HepG2 (cell line): ENCODE data around the gene HMGCR. TPM values are rescaled to one million over a fixed set of nuclear protein-coding genes. Genes with fewer than 3 reads are reported as not detected.

Experiments
- CREB1 ChIP-seq, 2 experiments: fragments of 450-650 bp in 1 of 2; IDR thresholded peaks; 2 replicates each; pipeline ENCODE4 v1.6.1; 2016 to 2017; ENCODE audit warnings: control low read depth in 1 of 2, mild to moderate bottlenecking in 1 of 2, missing compliant biosample characterization in 1 of 2, missing genetic modification characterization in 1 of 2
- DPF2 ChIP-seq: sonication (generic); formaldehyde crosslinking; IDR thresholded peaks from 2 replicates; pipeline ENCODE4 v1.4.0; 2020; ENCODE audit warnings: mild to moderate bottlenecking, low read depth, missing genetic modification reagents, borderline replicate concordance
- GABPA ChIP-seq, 2 experiments: IDR thresholded peaks; 2 replicates each; pipeline ENCODE4 v1.6.1; 2011 to 2016; ENCODE audit warnings: low read depth in 2 of 2, low read length in 1 of 2, missing biosample characterization in 1 of 2, missing genetic modification characterization in 1 of 2
- GPN1 ChIP-seq: sonication (generic); formaldehyde crosslinking; IDR thresholded peaks from 2 replicates; pipeline ENCODE4 v1.5.1; 2020; ENCODE audit warnings: missing genetic modification reagents, borderline replicate concordance
- HES4 ChIP-seq: sonication (generic); formaldehyde crosslinking; IDR thresholded peaks from 2 replicates; pipeline ENCODE4 v1.9.0; 2021; ENCODE audit warnings: mild to moderate bottlenecking, missing genetic modification reagents, borderline replicate concordance
- NFATC3 ChIP-seq: sonication (generic); formaldehyde crosslinking; IDR thresholded peaks from 2 replicates; pipeline ENCODE4 v1.5.1; 2020; ENCODE audit warnings: mild to moderate bottlenecking, missing genetic modification reagents
- NR2F1 ChIP-seq, 2 experiments: fragments of 450-650 bp in 1 of 2; formaldehyde crosslinking in 1 of 2; IDR thresholded peaks; 2 replicates each; pipeline versions ENCODE4 v1.5.0 to v1.6.1; 2016 to 2020; ENCODE audit warnings: mild to moderate bottlenecking in 1 of 2, missing compliant biosample characterization in 1 of 2, missing genetic modification reagents in 1 of 2, moderate library complexity in 1 of 2
- POGZ ChIP-seq: sonication (generic); formaldehyde crosslinking; IDR thresholded peaks from 2 replicates; pipeline ENCODE4 v1.4.0; 2020; ENCODE audit warnings: mild to moderate bottlenecking, missing genetic modification reagents
- SOX6 ChIP-seq, 2 experiments: fragments of 450-650 bp in 1 of 2; sonication (generic) in 1 of 2; formaldehyde crosslinking in 1 of 2; IDR thresholded peaks; 2 replicates each; pipeline versions ENCODE4 v1.4.0 to v1.6.1; 2017 to 2020; ENCODE audit warnings: antibody characterized with exemption in 1 of 2, mild to moderate bottlenecking in 1 of 2, missing genetic modification reagents in 1 of 2
- TARDBP ChIP-seq: sonication (generic); formaldehyde crosslinking; IDR thresholded peaks from 2 replicates; pipeline ENCODE4 v1.8.0; 2022; ENCODE audit warnings: mild to moderate bottlenecking, missing genetic modification reagents
- TBX2 ChIP-seq: sonication (generic); formaldehyde crosslinking; IDR thresholded peaks from 2 replicates; pipeline ENCODE4 v1.5.0; 2020; ENCODE audit warnings: missing genetic modification reagents, mild to moderate bottlenecking, borderline replicate concordance
- TCF7 ChIP-seq: sonication (generic); IDR thresholded peaks from 2 replicates; pipeline ENCODE4 v1.6.1; 2016; ENCODE audit warnings: antibody characterized with exemption, low read depth
- ZBTB40 ChIP-seq, 2 experiments: fragments of 450-650 bp in 1 of 2; sonication (generic) in 1 of 2; formaldehyde crosslinking in 1 of 2; IDR thresholded peaks; 2 replicates each; pipeline versions ENCODE4 v1.6.1 to v1.8.0; 2016 to 2022; ENCODE audit warnings: antibody characterized with exemption in 1 of 2, mild to moderate bottlenecking in 1 of 2, missing genetic modification reagents in 1 of 2
- ZFX ChIP-seq: sonication (generic); formaldehyde crosslinking; IDR thresholded peaks from 2 replicates; pipeline ENCODE4 v1.4.0; 2020; ENCODE audit warnings: mild to moderate bottlenecking, low read depth, missing genetic modification reagents, moderate library complexity
- ZKSCAN5 ChIP-seq: sonication (generic); formaldehyde crosslinking; IDR thresholded peaks from 2 replicates; pipeline ENCODE4 v1.5.1; 2020; ENCODE audit warnings: mild to moderate bottlenecking, missing genetic modification reagents
- ZMYM2 ChIP-seq: sonication (generic); formaldehyde crosslinking; IDR thresholded peaks from 2 replicates; pipeline ENCODE4 v1.8.0; 2022; ENCODE audit warnings: mild to moderate bottlenecking, missing genetic modification reagents
- ZNF326 ChIP-seq: sonication (generic); formaldehyde crosslinking; IDR thresholded peaks from 2 replicates; pipeline ENCODE4 v1.4.0; 2020; ENCODE audit warnings: missing genetic modification reagents, borderline replicate concordance
- ZNF34 ChIP-seq: sonication (generic); formaldehyde crosslinking; IDR thresholded peaks from 2 replicates; pipeline ENCODE4 v1.4.0; 2020; ENCODE audit warnings: mild to moderate bottlenecking, missing genetic modification reagents, borderline replicate concordance
- ZNF607 ChIP-seq: sonication (generic); formaldehyde crosslinking; IDR thresholded peaks from 2 replicates; pipeline ENCODE4 v1.5.1; 2020; ENCODE audit warnings: missing genetic modification reagents, mild to moderate bottlenecking, borderline replicate concordance
- polyA plus RNA-seq, 8 experiments: library from polyadenylated mRNA; depleted of rRNA in 3 of 8; stranded (reverse) in 7 of 8; unstranded in 1 of 8; fragments of >200 nt; fragmentation: Illumina TruSeq in 4 of 8; extraction: Trizol in 4 of 8; gene quantifications; 2 replicates each; pipeline versions ENCODE4 v1.2.1 to v1.2.3, GENCODE V29; 2011 to 2016; ENCODE audit warnings: low read depth in 4 of 8, missing spikeins in 1 of 8, mixed read lengths in 1 of 8; ENCODE audit not compliant: insufficient read depth in 1 of 8
- total RNA-seq, 5 experiments: library from RNA; depleted of rRNA; stranded (reverse); fragments of >200 nt; fragmentation: Illumina TruSeq; extraction: Trizol; gene quantifications; 2 replicates each; pipeline ENCODE4 v1.2.3, GENCODE V29; 2016; ENCODE audit warnings: low read depth in 1 of 5

The HMGCR gene
- total and polyA plus RNA-seq, 2 of the 13 experiments (the other 11 are each of a cell fraction or from before 2014, with no cell fraction given): 43.0 to 144 TPM

- 0 out of 4 replicates have a peak, but pooled peaks of 1 of the 2 experiments have one; percentile 16 for TF ChIP-seq NR2F1 (CRISPR knock-in tag; IDR thresholded peaks at IDR 0.05)
- TF ChIP-seq ZMYM2: no peak
- no peak for TF ChIP-seq ZBTB40 (IDR thresholded peaks at IDR 0.05)
- no peak for TF ChIP-seq ZBTB40 (CRISPR knock-in tag; IDR thresholded peaks at IDR 0.05)
- no peak for TF ChIP-seq ZKSCAN5 (CRISPR knock-in tag)
- no peak; the same call in 1 of the 2 replicates for TF ChIP-seq NFATC3
- peak; percentile 64 for TF ChIP-seq ZFX (CRISPR knock-in tag)
- TF ChIP-seq DPF2: no peak
- peak; percentile 88 for TF ChIP-seq TARDBP (CRISPR knock-in tag)
- TF ChIP-seq GABPA (IDR thresholded peaks at IDR 0.05; ENCODE audit: low read depth, low read length): no peak
- TF ChIP-seq GABPA (CRISPR knock-in tag; IDR thresholded peaks at IDR 0.05; ENCODE audit: low read depth): peak; percentile 20; the same call in 1 of the 2 replicates
- peak; percentile 96 for TF ChIP-seq CREB1 (IDR thresholded peaks at IDR 0.05)
- peak; percentile 98 for TF ChIP-seq CREB1 (CRISPR knock-in tag; IDR thresholded peaks at IDR 0.05)
- no peak for TF ChIP-seq GPN1 (CRISPR knock-in tag)
- TF ChIP-seq SOX6 (IDR thresholded peaks at IDR 0.05): no peak
- peak; percentile 58 for TF ChIP-seq SOX6 (CRISPR knock-in tag; IDR thresholded peaks at IDR 0.05)
- TF ChIP-seq HES4 (CRISPR knock-in tag): peak; percentile 87; the same call in 1 of the 2 replicates
- no peak for TF ChIP-seq ZNF326 (CRISPR knock-in tag)
- 0 out of 2 replicates have a peak, but pooled peaks have one; percentile 17 for TF ChIP-seq TBX2
- TF ChIP-seq POGZ (CRISPR knock-in tag): peak; percentile 86
- TF ChIP-seq TCF7: no peak
- no peak for TF ChIP-seq ZNF34
- TF ChIP-seq ZNF607: peak; percentile 82; the same call in 1 of the 2 replicates
Observed at GRCh38 chr5:75336615-75337336, at the start of gene HMGCR (continued).
